Testis (tissue), 2 donors: Measurements from ENCODE around the gene FGF21.

Experiments used
- CTCF ChIP-seq, 3 experiments: fragments of 450-650 bp in 2 of 3; fragments of 200-600 bp in 1 of 3; sonication (generic) in 1 of 3; IDR thresholded peaks; one replicate each; pipeline ENCODE4 v1.5.1; 2016 to 2019; ENCODE audit warnings: antibody characterized with exemption in 3 of 3, mild to moderate bottlenecking in 2 of 3, moderate library complexity in 1 of 3
- POLR2A ChIP-seq: fragments of 450-650 bp; IDR thresholded peaks from one replicate; pipeline ENCODE4 v1.6.1; 2017; ENCODE audit warnings: antibody characterized with exemption, mild to moderate bottlenecking, moderate library complexity

DNA sequence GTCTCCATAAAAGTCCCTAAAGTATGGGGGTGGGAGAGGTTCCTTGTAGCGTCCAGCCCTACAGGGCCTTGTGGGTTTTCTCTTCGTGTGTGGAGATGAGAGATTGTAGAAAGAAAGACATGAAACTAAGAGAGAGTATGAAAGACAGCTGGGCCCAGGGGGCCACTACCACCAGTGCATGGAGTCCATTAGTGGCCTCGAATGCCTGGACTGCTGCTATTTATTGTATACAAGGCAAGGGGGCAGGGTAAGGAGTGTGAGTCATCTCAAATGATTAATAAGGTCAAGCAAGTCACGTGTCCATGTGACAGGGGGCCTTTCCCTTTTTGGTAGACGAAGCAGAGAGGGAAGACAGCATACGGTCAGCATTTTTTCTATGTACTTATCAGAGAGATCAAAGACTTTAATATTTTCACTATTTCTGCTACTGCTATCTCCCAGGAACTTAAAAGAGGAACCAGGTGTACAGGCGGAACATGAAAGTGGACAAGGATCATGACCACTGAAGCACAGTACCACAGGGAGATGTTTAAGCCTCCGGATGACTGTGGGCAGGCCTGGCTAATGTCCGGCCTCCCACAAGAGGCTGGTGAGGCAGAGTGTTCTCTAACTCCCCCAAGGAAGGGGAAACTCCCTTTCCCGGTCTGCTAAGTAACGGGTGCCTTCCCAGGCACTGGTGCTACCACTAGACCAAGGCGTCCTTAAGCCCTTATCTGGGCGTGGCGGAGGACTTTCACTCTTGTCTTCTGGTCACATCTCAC is 25.5 kb downstream of the FGF21 start:
- TF ChIP-seq CTCF (IDR thresholded peaks at IDR 0.05): no peak
- TF ChIP-seq POLR2A: no peak
